PC-9 (cell line): ENCODE data around the gene GK.

Source experiments
- CTCF ChIP-seq: fragments of 200-600 bp; sonication (generic); conservative IDR thresholded peaks from 2 replicates; pipeline ENCODE4 v1.6.1; 2017; ENCODE audit warnings: mixed run types, antibody characterized with exemption, mild to moderate bottlenecking, moderate library complexity
- EZH2 ChIP-seq: fragments of 200-600 bp; sonication (generic); IDR thresholded peaks from 2 replicates; pipeline ENCODE4 v1.8.0; 2017; ENCODE audit warnings: antibody characterized with exemption, low read depth

GRCh38 chrX:30666094-30666493 lies 12.9 kb downstream of the GK start:
- no peak for TF ChIP-seq CTCF
- no peak for TF ChIP-seq EZH2
